GM21367 (cell line): ENCODE results near the gene CDH4.

Experiments
- ATAC-seq: cut with Tn5 transposase; IDR thresholded peaks from one replicate; pipeline ENCODE4 v1.9.1; 2021; ENCODE audit not compliant: unreplicated experiment

The CDH4 gene

GRCh38 chr20:61619751-61620150 is 367.7 kb downstream of the CDH4 start:
- no peak for ATAC-seq

DNA sequence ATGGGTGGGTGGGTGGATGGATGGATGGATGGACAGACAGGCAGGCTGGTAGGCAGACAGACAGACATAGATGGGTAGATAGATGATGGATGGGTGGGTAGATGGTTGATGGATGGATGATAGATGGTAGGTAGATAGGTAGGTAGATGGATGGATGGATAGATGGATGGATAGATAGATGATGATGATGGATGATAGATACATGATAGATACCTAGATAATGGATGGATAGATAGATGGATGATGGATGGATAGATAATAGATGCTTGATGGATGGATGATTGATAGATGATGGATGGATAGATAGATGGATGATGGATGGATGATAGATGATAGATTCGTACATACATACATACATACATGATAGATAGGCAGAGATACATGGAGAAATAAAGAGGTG is 368.1 kb downstream of the CDH4 start:
- no peak for ATAC-seq

DNA sequence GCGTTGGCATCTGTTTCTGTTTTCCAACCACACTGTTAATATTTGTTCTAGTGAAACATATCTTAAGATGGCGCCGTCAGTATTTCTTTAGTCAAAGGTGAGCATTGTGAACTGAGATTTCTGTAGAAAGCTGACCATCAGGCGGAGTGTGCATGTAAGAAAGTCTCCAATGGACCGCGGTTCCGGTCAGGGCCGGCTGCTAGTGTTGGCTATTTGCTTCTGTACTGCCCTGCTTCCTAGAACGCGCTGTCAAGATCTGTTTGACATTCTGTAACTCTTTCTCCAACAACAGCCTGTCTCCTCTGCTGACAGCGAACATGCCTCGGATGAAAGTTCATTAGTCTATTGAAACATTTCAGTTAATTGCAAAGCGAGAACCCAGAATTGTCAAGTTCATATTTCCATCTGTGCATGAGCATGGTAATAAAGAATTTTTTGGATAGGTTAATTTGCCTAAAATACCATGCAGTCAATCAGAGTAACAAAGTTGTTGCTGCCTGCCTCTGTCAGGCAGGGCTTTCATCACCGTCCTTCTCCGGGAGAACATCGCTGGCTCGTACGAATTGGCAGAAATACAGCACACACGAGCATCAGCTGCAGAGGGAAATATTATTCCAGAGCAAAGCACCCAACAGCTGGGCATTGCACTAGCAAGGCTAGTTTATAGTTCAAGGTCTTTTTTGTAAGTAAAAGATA is 369.1 kb downstream of the CDH4 start:
- no peak for ATAC-seq

DNA sequence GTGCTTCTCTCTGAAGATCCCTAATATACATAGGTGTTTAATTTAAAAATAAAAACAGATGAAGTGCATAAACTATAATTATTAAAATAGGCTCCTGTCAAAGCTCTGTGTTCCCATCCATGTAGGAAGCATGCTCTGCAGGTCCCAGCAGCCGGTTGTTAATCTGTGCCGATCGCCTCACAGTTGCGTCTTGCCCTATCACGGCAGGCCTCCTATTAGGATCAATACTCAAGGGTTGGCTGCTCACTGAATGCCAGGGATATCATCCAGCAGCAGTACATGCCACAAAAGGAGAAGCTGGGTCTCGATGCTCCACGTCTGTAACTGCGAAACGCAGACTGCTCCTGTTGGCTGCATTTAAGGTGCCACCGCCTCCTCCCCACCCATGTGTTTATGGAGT is 369.8 kb downstream of the CDH4 start:
- ATAC-seq, result no peak

DNA sequence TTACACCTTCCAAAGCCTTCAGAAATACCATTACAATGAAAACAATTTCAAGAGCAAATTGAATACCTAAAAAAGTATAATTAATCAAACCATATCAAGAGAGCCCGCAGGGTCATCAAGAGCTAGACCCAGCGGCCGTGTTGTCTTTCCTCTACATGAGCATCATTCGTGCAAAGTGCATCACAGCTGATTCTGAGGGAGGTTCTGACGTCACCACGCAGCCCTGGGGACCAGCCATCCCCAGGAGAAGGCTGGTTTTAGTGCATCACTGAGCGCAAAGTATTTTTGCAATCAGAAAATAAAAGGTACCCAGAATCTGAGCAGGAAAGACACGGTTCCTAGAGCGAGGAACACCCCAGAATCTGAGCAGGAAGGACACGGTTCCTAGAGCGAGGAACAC is 371.4 kb downstream of the CDH4 start:
- ATAC-seq, result no peak

GRCh38 chr20:61625246-61625645 is 373.2 kb downstream of the CDH4 start:
- no peak for ATAC-seq

GRCh38 chr20:61626412-61626811 is 374.4 kb downstream of the CDH4 start:
- ATAC-seq, result no peak

- no peak for ATAC-seq
Observed at GRCh38 chr20:61627791-61628415, 375.8 kb downstream of the CDH4 start.

- ATAC-seq, result no peak
Observed at GRCh38 chr20:61628480-61628879, 376.4 kb downstream of the CDH4 start.

- no peak for ATAC-seq
Observed at GRCh38 chr20:61628901-61629601, 377.0 kb downstream of the CDH4 start.

DNA sequence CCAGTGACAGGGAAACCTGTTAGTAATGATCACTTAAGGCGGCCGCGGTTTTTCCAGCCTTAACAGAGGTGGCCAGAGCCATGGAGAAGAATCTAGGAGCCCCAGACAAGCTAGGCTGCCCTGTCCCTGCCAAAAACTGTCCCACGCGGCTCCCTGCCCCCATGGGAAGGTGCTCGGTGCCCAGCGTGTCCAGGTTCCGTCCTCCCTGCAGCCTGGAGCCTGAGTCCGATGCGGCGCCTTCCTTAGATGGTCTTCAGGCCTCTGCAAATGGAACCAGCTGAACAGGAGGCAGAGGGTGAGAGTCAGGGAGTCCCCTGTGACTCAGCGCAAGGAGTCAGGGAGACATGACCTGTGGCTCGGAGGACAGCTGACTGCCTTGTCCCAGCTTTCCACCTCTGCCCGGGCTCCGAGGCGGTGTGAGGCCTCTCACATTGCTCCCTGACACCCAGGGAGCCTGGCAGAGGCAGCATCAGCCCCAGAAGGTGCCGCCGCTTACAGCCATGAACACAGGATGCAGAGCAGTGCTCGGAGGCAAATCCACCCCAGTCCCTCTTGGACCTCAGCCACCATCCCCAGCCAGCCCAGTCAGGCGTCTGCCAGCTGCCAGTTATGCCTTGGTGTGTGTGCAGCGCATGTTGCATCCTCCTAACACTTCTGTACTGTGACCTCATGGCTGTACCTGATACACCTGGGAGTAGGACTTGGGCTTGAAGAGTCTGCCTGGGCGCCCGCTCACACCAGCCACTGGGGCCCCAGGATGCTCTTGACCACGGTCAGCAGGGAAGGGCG is 377.7 kb downstream of the CDH4 start:
- no peak for ATAC-seq

- no peak for ATAC-seq
Observed at GRCh38 chr20:61630391-61630650, 378.3 kb downstream of the CDH4 start.

- ATAC-seq, result no peak
Observed at GRCh38 chr20:61630816-61631215, 378.8 kb downstream of the CDH4 start.

- ATAC-seq, result no peak
Observed at GRCh38 chr20:61631751-61632150, 379.7 kb downstream of the CDH4 start.

DNA sequence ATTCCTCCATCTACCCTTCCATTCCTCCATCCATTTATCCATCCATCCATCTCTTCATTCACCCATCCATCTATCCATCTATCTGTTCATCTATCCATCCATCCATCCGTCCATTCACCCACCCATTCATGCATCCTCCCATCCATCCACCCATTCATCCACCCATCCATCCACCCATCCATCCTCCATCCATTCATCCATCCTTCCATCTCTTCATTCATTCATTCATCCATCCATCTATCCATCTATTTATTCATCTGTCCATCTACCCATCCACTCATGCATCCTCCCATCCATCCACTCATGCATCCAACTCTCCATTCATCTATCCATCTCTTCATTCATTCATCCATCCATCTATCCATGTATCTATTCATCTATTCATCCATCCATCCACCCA is 380.9 kb downstream of the CDH4 start:
- no peak for ATAC-seq

DNA sequence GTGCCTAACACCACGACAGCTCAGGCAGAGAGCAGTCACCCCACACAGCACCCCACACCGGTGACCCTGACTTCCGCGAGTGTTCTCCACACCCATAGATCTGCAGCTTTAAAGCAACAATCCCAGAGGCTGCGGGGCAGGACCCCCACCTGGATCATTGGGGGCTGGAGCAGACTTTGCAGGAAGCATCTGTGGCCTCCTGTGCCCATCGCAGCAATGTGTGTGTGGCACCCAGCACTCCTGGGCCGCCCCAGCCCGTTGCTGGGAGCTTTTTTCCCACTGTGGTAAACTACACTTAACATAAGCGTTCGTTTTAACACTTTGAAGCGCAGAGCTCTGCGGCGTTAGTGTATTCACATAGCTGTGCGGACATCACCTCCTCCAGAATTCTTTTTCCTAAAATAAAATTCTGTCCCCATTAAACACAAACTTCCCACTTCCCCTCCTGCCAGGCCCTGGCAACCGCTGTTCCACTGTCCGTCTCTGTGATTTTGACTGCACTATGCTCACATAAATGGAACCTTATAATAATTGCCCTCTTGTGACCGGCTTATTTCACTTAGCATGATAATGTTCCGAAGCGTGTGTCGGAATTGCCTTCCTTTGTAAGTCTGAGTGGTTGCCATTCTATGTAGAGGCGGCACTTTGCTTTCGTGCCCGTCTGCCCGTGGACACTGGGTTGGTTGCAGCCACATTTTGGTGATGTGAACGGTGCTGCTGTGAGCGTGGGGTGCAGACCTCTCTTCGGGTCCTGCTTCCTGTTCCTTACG is 382.5 kb downstream of the CDH4 start:
- ATAC-seq, result no peak

GRCh38 chr20:61635721-61636455 is 383.8 kb downstream of the CDH4 start:
- ATAC-seq, result no peak

- no peak for ATAC-seq
Observed at GRCh38 chr20:61636531-61637116, 384.6 kb downstream of the CDH4 start.

GRCh38 chr20:61638802-61639585 is 386.9 kb downstream of the CDH4 start:
- no peak for ATAC-seq
